ENCODE data around the gene PYROXD2. TPM values are rescaled to one million over a fixed set of nuclear protein-coding genes. Genes with fewer than 3 reads are reported as not detected.
A peak's percentile ranks its signal among the peaks of the same experiment; 100 is the strongest.

Gene PYROXD2
- total RNA-seq, 1 donor from 2014 or later = 15.8 TPM

GRCh38 chr10:98367604-98368451 lies 47.2 kb downstream of the PYROXD2 start:
- peaks cover 18% of the 10 kb centered on the region for H3K27me3 Mint-ChIP-seq
- TF ChIP-seq CTCF (IDR thresholded peaks at IDR 0.05; ENCODE audit: unreplicated experiment) = no peak
- peaks cover 9% of the 10 kb centered on the region for H3K4me1 Mint-ChIP-seq (ENCODE audit: low read depth)
- no peak for DNase-seq (ENCODE audit: low spot score, unreplicated experiment)
- H3K9me3 Mint-ChIP-seq (ENCODE audit: low read depth) = no peaks in the 10 kb centered on the region
- no peak overlapping the region for H3K4me3 Mint-ChIP-seq (ENCODE audit: low read depth)
- H3K36me3 Mint-ChIP-seq (ENCODE audit: insufficient read depth) = no peaks in the 10 kb centered on the region
- H3K27ac Mint-ChIP-seq = no peak overlapping the region

- Mint-ChIP-seq H3K27ac (peak overlapping the region; percentile 17), H3K27me3 (peaks cover 18% of the 10 kb centered on the region), H3K36me3 (ENCODE audit: insufficient read depth) (no peaks in the 10 kb centered on the region), H3K4me3 (ENCODE audit: low read depth) (no peak overlapping the region), H3K9me3 (ENCODE audit: low read depth) (no peaks in the 10 kb centered on the region), H3K4me1 (ENCODE audit: low read depth) (peaks cover 14% of the 10 kb centered on the region)
- no peak for DNase-seq (ENCODE audit: low spot score, unreplicated experiment)
- TF ChIP-seq CTCF (IDR thresholded peaks at IDR 0.05; ENCODE audit: unreplicated experiment) = no peak
Measured at GRCh38 chr10:98366062-98366530, 48.9 kb downstream of the PYROXD2 start.

GRCh38 chr10:98365406-98366061 lies 49.4 kb downstream of the PYROXD2 start:
- Mint-ChIP-seq H3K27ac (no peak overlapping the region), H3K9me3 (ENCODE audit: low read depth) (no peaks in the 10 kb centered on the region), H3K4me1 (ENCODE audit: low read depth) (peaks cover 14% of the 10 kb centered on the region), H3K27me3 (peaks cover 18% of the 10 kb centered on the region), H3K4me3 (ENCODE audit: low read depth) (no peak overlapping the region), H3K36me3 (ENCODE audit: insufficient read depth) (no peaks in the 10 kb centered on the region)
- TF ChIP-seq CTCF (IDR thresholded peaks at IDR 0.05; ENCODE audit: unreplicated experiment) = no peak
- no peak for DNase-seq (ENCODE audit: low spot score, unreplicated experiment)

- H3K27me3 Mint-ChIP-seq = peaks cover 18% of the 10 kb centered on the region
- peaks cover 14% of the 10 kb centered on the region for H3K4me1 Mint-ChIP-seq (ENCODE audit: low read depth)
- H3K27ac Mint-ChIP-seq = no peak overlapping the region
- H3K36me3 Mint-ChIP-seq (ENCODE audit: insufficient read depth) = no peaks in the 10 kb centered on the region
- no peak overlapping the region for H3K4me3 Mint-ChIP-seq (ENCODE audit: low read depth)
- no peaks in the 10 kb centered on the region for H3K9me3 Mint-ChIP-seq (ENCODE audit: low read depth)
- DNase-seq (ENCODE audit: low spot score, unreplicated experiment) = no peak
- TF ChIP-seq CTCF (IDR thresholded peaks at IDR 0.05; ENCODE audit: unreplicated experiment) = no peak
Measured at GRCh38 chr10:98364432-98365102, 50.4 kb downstream of the PYROXD2 start.

GRCh38 chr10:98363220-98363619 lies 51.8 kb downstream of the PYROXD2 start:
- no peak overlapping the region for H3K4me3 Mint-ChIP-seq (ENCODE audit: low read depth)
- H3K9me3 Mint-ChIP-seq (ENCODE audit: low read depth) = no peaks in the 10 kb centered on the region
- peaks cover 14% of the 10 kb centered on the region for H3K4me1 Mint-ChIP-seq (ENCODE audit: low read depth)
- no peak for TF ChIP-seq CTCF (IDR thresholded peaks at IDR 0.05; ENCODE audit: unreplicated experiment)
- no peaks in the 10 kb centered on the region for H3K36me3 Mint-ChIP-seq (ENCODE audit: insufficient read depth)
- no peak overlapping the region for H3K27ac Mint-ChIP-seq
- peaks cover 14% of the 10 kb centered on the region for H3K27me3 Mint-ChIP-seq
- DNase-seq (ENCODE audit: low spot score, unreplicated experiment) = no peak

Data from progenitor cell of endocrine pancreas (in vitro differentiated cells).